ENCODE results near the gene SNX33.

The SNX33 gene

DNA sequence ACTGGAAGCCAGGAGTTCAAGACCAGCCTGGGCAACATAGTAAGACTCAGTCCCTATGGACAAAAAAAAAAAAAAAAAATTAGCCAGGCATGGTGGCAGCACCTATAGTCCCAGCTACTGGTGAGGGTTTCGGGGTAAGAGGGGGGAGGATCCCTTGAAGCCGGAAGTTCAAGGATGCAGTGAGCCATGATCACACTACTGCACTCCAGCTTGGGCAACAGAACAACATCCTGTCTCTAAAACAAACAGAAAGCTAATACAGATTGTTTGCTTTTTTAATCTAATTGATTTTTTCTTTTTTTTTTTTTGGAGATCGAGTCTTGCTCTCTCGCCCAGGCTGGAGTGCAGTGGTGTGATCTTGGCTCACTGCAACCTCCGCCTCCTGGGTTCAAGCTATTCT, 6.1 kb upstream of the SNX33 start:
- no peak for DNase-seq

DNA sequence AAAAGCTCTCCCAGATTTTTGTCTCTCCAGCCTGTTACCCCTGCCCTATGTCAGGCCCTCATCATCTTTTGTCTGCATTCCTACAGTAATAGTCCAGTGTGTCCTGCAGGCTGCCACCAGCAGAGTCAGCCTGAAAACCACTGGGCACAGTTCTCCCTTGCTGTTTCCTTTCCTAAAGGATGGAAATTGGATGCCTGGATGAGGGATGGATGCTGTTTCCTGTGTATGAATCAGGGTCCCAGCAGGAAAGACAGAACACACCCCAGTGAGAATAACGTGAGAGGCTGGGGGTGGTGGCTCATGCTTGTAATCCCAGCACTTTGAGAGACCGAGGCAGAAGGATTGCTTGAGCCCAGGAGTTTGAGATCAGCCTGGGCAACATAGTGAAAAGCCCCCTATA, 3.3 kb upstream of the SNX33 start:
- no peak for DNase-seq

- no peak for DNase-seq
Observed at GRCh38 chr15:75646112-75646943, 1.4 kb upstream of the SNX33 start.

DNA sequence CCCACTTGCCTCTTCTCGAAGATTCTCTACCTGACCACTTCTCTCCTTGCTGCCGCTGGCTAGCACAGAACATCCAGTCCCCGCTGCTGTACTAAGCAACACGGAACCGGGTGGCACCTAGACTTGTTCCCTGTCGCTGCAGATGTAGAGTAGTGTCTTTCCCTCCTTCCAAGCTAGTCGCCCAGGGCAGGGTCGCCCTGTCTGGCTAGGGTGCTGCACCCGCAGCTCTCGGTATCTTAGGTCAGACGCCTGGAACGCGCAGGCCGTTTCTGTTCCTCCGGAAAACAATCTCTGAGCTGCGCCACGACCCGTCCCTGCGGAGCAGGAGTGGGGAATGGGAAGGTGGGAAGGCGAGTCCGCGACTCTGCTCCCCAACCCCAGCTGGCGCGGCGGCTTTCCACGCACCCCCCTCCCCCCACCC, 758 bp upstream of the SNX33 start:
- DNase-seq = no peak

DNA sequence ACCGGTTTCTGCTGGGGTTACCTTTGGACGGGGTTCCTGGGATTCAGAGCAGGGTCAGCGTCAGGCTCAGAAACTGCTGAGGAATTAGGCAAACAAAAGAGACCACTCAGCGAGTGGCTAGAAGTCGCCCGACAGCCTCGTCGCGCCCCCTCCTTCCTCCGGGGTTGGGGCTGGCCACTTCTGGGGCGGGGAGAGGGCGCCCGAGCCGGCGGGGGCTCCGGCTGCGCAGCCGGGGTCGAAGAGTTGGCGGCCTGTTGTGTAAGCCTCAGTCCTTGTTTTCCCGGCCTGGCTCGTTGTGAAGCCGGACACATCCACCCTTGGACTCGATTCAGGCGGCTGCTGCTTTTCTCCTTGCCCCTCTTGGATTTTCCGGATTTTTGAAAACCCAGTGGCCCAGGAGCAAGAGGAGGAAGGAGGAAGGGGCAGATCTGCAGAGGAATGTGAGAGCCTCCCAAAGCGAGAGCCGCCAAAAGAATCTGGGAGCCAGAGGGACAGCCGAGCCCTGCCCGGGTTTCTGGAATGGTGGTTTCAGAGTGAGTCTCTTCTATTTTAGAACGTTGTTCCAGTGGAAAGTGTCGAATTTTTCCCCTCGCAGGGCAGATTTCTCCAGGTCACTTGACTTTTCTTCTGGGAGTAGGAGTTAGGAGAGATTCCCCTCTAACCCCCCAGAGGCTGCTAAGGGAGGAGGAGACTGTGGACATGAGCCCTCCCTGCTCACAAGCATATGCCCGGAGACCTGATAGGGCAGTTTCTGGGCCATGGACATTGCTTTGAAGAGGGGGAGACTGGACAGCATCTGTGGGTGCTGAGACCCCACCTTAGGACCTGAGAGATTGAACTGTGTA, 666 bp downstream of the SNX33 start:
- DNase-seq = no peak

GRCh38 chr15:75649045-75649761, 1.5 kb downstream of the SNX33 start:
- no peak for DNase-seq

DNA sequence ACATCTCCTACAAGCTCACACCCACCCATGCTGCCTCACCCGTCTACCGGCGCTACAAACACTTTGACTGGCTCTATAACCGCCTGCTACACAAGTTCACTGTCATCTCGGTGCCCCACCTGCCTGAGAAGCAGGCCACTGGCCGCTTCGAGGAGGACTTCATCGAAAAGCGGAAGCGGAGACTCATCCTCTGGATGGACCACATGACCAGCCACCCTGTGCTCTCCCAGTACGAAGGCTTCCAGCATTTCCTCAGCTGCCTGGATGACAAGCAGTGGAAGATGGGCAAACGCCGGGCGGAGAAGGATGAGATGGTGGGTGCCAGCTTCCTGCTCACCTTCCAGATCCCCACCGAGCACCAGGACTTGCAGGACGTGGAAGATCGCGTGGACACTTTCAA, 2.1 kb downstream of the SNX33 start:
- no peak for DNase-seq

DNA sequence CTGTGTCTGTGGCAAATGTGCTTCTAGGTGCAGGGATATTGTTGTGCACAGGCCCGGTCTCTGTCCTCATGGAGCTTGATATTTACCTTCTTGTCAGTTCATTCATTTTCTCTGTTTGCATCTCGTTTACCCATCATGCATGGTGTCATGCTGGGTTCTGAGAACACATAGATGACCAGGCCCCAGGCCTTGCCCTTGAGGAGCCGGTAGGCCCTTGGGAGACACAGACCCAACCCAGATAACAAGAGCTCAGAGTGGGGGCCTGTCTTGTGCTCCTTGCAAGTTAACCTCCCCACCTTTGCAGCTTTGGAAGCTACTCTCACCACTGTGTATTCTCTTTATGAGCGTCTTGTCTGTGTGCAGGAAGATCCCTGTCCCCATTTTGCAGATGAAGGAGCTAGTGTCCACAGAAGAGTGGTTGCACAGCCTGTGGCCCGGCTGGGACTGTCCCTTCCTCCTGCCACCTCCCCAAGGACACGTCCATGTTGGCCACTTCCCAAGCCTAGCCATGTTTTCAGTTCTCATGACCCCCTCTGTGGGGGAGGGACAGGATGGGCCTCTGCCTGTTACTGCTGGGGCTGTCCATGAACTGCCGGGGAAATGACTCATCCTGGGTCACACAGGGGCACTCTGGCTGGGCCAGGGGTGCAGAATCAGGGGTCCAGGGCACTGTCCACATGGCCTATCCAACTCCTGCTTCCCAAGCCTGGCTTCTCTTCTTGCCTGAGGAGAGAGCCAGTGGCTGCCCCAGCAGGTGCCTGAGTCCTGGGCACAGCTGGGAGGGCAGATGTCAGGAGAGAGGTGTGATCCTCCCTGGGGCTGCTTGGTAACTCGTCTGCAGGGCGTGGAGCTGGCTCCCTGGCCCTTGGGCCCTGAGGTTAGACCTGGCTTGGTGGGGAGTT, 3.4 kb downstream of the SNX33 start:
- no peak for DNase-seq

- no peak for DNase-seq
Observed at GRCh38 chr15:75651810-75652543, 4.3 kb downstream of the SNX33 start.

GRCh38 chr15:75653347-75653913, 5.7 kb downstream of the SNX33 start:
- no peak for DNase-seq

DNA sequence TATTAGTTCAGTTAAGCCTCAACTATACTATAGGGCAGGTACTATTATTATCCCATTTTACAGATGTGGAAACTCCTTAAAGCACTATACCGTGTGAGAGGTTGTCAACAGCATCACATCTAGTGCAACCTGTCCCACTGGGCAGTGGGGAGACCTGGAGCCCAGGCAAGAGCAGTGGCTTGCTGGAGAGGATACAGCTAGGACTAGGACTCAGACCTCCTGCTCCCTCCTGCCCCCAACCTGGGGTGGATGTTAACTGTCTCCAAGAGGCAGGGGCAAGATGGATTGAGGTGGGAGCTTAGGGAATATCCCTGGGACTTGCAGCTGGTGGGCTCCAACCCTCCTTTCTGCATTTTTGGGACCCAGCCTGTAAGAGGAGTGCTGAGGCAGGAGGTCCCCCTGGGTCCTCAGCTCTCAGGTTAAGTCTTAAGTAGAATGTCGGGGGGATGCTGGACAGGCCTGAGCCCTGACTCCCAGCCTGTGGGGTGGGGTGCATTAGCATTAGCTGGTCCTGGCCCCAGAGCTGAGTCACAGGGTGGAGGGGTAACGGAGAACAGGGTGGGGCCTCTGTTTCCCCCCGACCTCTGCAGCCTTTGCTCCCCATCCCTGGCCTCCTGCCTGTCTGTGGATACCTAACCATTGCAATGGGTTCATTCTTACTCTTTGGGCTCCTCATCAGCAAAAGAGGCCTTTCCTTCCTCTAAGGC, 6.6 kb downstream of the SNX33 start:
- no peak for DNase-seq

DNA sequence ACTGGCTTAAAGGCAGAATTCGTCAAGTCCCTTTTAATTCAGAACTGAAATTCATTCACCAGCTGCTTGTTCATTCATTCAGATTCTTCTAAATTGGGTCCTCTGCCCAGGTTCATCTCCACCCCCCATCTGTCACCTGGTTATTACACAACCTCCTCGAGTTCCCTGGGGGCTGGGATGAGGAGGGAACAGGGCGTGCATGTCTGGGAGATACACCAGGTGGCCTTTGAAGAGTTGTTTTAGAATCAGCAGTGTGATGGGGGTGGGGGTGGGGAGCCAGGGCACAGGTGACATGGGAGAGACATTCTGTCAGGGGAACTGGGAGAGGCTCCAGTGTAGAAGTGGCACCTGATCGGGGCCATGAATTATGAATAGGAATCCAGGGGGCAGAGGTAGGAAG, 8.2 kb downstream of the SNX33 start:
- DNase-seq = peak; percentile 98

DNA sequence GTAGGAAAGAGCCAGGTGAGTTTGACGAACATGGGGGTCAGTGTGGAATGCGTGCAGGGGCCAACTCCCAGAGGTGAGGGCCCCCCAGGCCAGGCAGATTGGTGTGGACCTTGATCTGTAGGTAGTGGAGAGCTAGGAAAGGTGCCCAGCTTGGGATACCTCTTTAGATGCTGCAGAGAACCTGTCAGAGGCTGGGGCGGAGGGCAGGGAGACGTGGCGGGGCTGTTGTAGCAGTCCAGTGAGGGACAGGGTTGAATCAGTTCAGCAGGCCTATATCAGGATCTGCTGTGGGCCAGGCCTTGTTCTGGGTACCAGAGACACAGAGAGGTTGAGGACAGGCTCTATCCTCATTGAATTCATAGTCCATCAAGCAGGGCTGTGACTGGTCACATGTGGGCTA, 8.6 kb downstream of the SNX33 start:
- DNase-seq = no peak

GRCh38 chr15:75656813-75657212, 9.1 kb downstream of the SNX33 start:
- no peak for DNase-seq

- no peak for DNase-seq
Observed at GRCh38 chr15:75659141-75659771, 11.5 kb downstream of the SNX33 start.

GRCh38 chr15:75659928-75660645, 12.4 kb downstream of the SNX33 start:
- peak; percentile 77 for DNase-seq

GRCh38 chr15:75661100-75661755, 13.5 kb downstream of the SNX33 start:
- no peak for DNase-seq

GRCh38 chr15:75661756-75662140, 14.0 kb downstream of the SNX33 start:
- no peak for DNase-seq
